Measurements from ENCODE around the gene ORAI3. TPM values are rescaled to one million over a fixed set of nuclear protein-coding genes. Genes with fewer than 3 reads are reported as not detected.
"Not testable (repeated sequence)": the region's sequence is repeated elsewhere in the genome, so short reads cannot be mapped to it uniquely, and the experiment has no call there.

The ORAI3 gene
- total RNA-seq, 6 experiments from 2014 or later: 27.7 to 56.6 (median 31.6) TPM

DNA sequence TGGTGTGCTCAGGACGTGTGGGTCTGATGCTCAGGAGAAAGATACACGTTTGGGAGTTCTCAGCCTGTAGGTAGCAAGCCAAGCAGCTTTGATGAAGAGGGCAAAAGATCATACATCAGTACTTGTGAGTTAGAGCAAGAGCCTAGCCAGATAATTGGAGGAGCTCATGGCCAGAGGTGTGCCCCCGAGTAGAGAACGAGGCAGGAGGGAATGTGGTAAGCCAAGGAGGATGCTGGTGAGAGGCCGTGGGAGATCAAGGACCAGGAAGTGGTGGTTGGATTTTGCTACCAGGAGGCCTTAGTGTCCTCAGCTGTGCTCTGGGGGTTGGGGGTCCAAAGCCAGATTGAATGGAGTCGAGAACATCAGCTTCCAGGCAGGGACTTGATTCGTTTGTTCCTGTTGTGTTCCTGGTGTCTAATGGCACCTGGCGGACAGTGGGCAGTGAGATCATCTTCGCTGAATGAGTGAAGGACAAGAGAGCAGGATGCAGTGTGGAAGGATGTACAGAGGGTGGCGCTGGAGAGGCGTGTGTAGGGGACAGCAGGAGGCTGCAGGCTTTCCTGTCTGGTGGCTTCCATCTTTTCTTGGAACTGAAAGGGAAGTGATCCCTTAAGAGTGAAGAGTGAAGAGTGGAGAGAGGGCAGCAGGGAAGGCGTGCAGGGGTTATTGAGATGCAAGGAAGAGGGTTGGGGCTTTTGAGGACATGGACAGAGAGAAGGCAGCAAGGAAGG lies 13.9 kb upstream of the ORAI3 start:
- WGBS (ENCODE audit: insufficient coverage, low coverage, low lambda C conversion rate, missing lambda C conversion rate): 43% methylated on average over 10 of the region's 12 CpGs
- H3K36me3 ChIP-seq: no peaks in the 10 kb centered on the region
- H3K9me3 ChIP-seq: no peaks in the 10 kb centered on the region
- peak; percentile 65 to 78 (median 68) for ATAC-seq
- H3K4me3 ChIP-seq: no peak overlapping the region
- H3K27me3 ChIP-seq: no peaks in the 10 kb centered on the region
- no peaks in the 10 kb centered on the region for H3K4me1 ChIP-seq
- DNase-seq: peak in 1 of 3 donors; percentile 42
- TF ChIP-seq, protein P1, sequence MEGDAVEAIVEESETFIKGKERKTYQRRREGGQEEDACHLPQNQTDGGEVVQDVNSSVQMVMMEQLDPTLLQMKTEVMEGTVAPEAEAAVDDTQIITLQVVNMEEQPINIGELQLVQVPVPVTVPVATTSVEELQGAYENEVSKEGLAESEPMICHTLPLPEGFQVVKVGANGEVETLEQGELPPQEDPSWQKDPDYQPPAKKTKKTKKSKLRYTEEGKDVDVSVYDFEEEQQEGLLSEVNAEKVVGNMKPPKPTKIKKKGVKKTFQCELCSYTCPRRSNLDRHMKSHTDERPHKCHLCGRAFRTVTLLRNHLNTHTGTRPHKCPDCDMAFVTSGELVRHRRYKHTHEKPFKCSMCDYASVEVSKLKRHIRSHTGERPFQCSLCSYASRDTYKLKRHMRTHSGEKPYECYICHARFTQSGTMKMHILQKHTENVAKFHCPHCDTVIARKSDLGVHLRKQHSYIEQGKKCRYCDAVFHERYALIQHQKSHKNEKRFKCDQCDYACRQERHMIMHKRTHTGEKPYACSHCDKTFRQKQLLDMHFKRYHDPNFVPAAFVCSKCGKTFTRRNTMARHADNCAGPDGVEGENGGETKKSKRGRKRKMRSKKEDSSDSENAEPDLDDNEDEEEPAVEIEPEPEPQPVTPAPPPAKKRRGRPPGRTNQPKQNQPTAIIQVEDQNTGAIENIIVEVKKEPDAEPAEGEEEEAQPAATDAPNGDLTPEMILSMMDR (IDR thresholded peaks at IDR 0.05): peak; percentile 31 to 39 (median 35)
- TF ChIP-seq POLR2A (IDR thresholded peaks at IDR 0.05): no peak
- intact Hi-C loops (cut with DNase I): no loop called here
- no peak overlapping the region for H3K27ac ChIP-seq

DNA sequence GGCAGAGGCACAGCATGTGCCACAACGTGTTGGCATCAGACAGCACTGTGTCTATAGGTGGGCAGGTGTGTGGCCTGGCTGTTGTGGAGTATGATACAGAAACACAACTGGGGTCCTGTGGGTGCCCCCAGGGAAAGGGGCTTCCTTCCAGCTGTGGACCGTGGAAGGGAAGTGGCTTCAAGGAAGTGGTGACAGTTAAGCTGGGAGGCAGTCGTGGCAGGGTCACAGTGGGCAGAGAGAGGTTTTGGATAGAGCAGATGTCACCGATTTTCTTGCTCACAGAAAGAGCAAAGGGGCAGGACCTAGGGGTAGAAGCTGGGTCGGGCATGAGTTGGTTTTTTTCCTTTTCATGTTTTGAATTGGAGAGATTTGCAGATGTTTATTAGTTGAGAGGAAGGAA lies 11.2 kb upstream of the ORAI3 start:
- DNase-seq (no peak), ATAC-seq (no peak)
- Histone ChIP-seq H3K4me1 (peaks cover 0 to 7% (median 0%) of the 10 kb centered on the region in 4 donors), H3K27ac (peak overlapping the region in 1 of 3 donors; percentile 13), H3K9me3 (no peaks in the 10 kb centered on the region), H3K4me3 (no peak overlapping the region), H3K27me3 (no peaks in the 10 kb centered on the region), H3K36me3 (no peaks in the 10 kb centered on the region)
- TF ChIP-seq, protein P1 (IDR thresholded peaks at IDR 0.05): no peak
- no peak for TF ChIP-seq POLR2A (IDR thresholded peaks at IDR 0.05)
- intact Hi-C loops (cut with DNase I): no loop called here
- WGBS (ENCODE audit: insufficient coverage, low coverage, low lambda C conversion rate, missing lambda C conversion rate): 43% methylated on average over 4 of the region's 5 CpGs

DNA sequence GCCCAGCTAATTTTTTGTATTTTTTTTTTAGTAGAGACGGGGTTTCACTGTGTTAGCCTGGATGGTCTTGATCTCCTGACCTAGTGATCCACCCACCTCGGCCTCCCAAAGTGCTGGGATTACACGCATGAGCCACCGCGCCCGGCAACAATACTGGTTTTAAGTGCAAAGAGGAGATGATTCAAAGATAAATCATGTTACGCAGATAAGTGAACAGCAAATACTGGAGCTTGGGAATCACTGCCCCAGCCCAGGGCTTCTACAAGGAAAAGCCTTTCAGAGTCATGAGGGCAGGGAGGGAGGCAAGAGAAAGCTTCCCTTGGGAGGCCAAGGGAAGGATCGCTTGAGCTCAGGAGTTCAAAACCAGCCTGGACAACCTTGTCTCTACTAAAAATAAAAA lies 9.3 kb upstream of the ORAI3 start:
- H3K9me3 ChIP-seq; ATAC-seq; H3K36me3 ChIP-seq; H3K27ac ChIP-seq; intact Hi-C loops (cut with DNase I); H3K27me3 ChIP-seq; DNase-seq; H3K4me1 ChIP-seq; H3K4me3 ChIP-seq: not testable (repeated sequence)
- WGBS (ENCODE audit: insufficient coverage, low coverage, low lambda C conversion rate, missing lambda C conversion rate): 96% methylated on average over 7 of the region's 8 CpGs

DNA sequence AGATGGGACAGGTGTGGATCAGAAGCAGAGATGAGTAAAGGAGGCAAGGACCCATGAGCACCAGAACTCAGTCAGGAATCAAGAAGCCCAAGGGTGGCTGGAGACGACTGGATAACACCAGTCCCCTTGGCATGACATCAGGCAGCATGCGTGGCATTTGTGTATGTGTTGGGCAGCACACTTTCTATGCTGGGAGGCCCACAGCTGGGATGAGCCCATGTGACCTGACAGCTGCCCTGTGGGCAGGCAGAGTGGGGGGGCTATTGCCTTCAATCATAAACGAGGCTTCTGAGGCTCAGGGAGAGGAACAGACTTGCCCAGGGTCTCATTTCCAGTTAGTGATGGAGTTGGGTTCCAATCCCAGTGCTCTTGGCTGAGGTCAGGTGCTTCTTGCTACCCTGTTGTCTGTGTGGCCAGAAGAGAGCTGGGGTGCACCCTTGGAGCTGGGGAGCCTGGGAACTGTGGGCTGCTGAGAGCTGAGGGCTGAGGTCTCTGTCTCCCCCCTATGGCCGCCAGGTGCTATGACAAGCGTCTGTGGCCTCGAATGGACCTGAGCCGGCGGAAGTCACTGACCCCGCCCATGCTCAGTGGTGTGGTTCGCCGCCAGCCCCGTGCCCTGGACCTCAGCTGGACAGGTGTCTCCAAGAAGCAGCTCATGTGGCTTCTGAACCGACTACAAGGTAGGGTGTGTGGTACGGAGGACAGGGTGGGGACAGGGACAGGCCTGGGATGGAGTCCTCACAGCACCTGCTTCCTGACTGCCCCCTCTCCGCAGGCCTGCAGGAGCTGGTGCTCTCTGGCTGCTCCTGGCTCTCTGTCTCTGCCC lies 7.1 kb upstream of the ORAI3 start:
- intact Hi-C loops (cut with DNase I): no loop called here
- Histone ChIP-seq H3K4me3 (no peak overlapping the region), H3K9me3 (no peaks in the 10 kb centered on the region), H3K27me3 (no peaks in the 10 kb centered on the region), H3K4me1 (peaks cover 0 to 7% (median 0%) of the 10 kb centered on the region in 4 donors), H3K36me3 (no peaks in the 10 kb centered on the region), H3K27ac (no peak overlapping the region)
- peak; percentile 96 to 98 (median 98) for ATAC-seq
- 20% methylated on average over 2 of the region's 15 CpGs for WGBS (ENCODE audit: insufficient coverage, low coverage, low lambda C conversion rate, missing lambda C conversion rate)
- peak; percentile 84 to 86 (median 85) for DNase-seq
- no peak for TF ChIP-seq POLR2A (IDR thresholded peaks at IDR 0.05)
- TF ChIP-seq, protein P1 (IDR thresholded peaks at IDR 0.05): peak; percentile 79 to 93 (median 86)

DNA sequence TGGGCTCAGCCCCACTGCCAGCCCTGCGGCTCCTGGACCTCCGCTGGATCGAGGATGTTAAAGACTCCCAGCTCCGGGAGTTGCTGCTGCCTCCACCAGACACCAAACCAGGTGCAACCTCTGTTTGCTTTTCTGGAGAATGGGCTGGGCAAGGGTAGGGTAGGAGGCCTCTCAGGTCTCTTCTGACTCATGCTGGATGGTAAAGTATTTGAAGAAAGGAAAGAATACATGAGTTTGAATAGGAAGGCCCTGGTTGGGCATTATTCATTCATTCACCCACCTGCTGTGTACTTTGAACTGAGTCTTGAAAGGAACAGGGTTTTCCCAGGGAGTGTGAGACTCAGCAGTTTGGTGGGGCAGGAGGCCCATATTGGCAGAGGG lies 6.5 kb upstream of the ORAI3 start:
- DNase-seq: no peak
- 80% methylated on average over 1 of the region's 4 CpGs for WGBS (ENCODE audit: insufficient coverage, low coverage, low lambda C conversion rate, missing lambda C conversion rate)
- Histone ChIP-seq H3K4me1 (peaks cover 0 to 7% (median 0%) of the 10 kb centered on the region in 4 donors), H3K36me3 (no peaks in the 10 kb centered on the region), H3K4me3 (no peak overlapping the region), H3K27me3 (no peaks in the 10 kb centered on the region), H3K27ac (no peak overlapping the region), H3K9me3 (no peaks in the 10 kb centered on the region)
- intact Hi-C loops (cut with DNase I): no loop called here
- TF ChIP-seq, protein P1 (IDR thresholded peaks at IDR 0.05): no peak
- TF ChIP-seq POLR2A (IDR thresholded peaks at IDR 0.05): no peak
- ATAC-seq: no peak
